ENCODE measurements around the gene UBALD2.
"Not testable (repeated sequence)": the region's sequence is repeated elsewhere in the genome, so short reads cannot be mapped to it uniquely, and the experiment has no call there.

DNA sequence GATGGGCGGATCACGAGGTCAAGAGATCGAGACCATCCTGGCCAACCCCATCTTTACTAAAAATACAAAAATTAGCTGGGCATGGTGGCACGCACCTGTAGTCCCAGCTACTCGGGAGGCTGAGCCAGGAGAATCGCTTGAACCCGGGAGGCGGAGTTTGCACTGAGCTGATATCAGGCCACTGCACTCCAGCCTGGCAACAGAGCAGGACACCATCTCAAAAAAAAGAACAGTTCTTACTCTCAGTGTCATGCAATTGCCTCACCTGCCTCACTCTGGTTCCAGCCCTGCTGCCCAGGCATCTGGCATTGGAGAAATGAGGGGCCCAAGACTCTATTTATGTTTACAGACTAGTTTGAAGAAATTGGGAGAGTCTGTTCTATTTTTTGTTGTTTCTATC lies 20.4 kb upstream of the UBALD2 start:
- TF ChIP-seq POLR2AphosphoS5 (IDR thresholded peaks at IDR 0.05; ENCODE audit: borderline replicate concordance, low read depth, low read length); EZH2 (IDR thresholded peaks at IDR 0.05); FOXP2 (optimal IDR thresholded peaks at IDR 0.05; ENCODE audit: control extremely low read depth, extremely low read length, insufficient read depth): not testable (repeated sequence)
